GM21423 (cell line): ENCODE measurements around the gene PTPN13.
A peak's percentile ranks its signal among the peaks of the same experiment; 100 is the strongest.
"Not testable (repeated sequence)": the region's sequence is repeated elsewhere in the genome, so short reads cannot be mapped to it uniquely, and the experiment has no call there.

Experiments
- ATAC-seq: cut with Tn5 transposase; IDR thresholded peaks from one replicate; pipeline ENCODE4 v1.9.1; 2021; ENCODE audit warnings: mild to moderate bottlenecking, moderate library complexity; ENCODE audit not compliant: unreplicated experiment

Gene PTPN13

GRCh38 chr4:86706923-86707597 is 112.9 kb downstream of the PTPN13 start:
- ATAC-seq = no peak

GRCh38 chr4:86717651-86718050 is 123.5 kb downstream of the PTPN13 start:
- ATAC-seq = peak; percentile 60

GRCh38 chr4:86718152-86718551 is 124.0 kb downstream of the PTPN13 start:
- ATAC-seq = no peak

GRCh38 chr4:86719149-86719548 is 125.0 kb downstream of the PTPN13 start:
- not testable (repeated sequence) for ATAC-seq

- ATAC-seq = no peak
These were observed 126.5 kb downstream of the PTPN13 start for GRCh38 chr4:86720508-86721068.

- ATAC-seq = no peak
These were observed 127.3 kb downstream of the PTPN13 start for GRCh38 chr4:86721412-86721811.

- no peak for ATAC-seq
These were observed 136.2 kb downstream of the PTPN13 start for GRCh38 chr4:86730310-86730709.

GRCh38 chr4:86737244-86737643 is 143.1 kb downstream of the PTPN13 start:
- ATAC-seq = no peak

- no peak for ATAC-seq
These were observed 147.7 kb downstream of the PTPN13 start for GRCh38 chr4:86741846-86742245.

GRCh38 chr4:86744570-86744969 is 150.5 kb downstream of the PTPN13 start:
- ATAC-seq = no peak

- ATAC-seq = no peak
These were observed 155.0 kb downstream of the PTPN13 start for GRCh38 chr4:86749121-86749520.

GRCh38 chr4:86755388-86755787 is 161.3 kb downstream of the PTPN13 start:
- ATAC-seq = no peak

- ATAC-seq = no peak
These were observed 163.4 kb downstream of the PTPN13 start for GRCh38 chr4:86757468-86757867.

- ATAC-seq = no peak
These were observed 165.2 kb downstream of the PTPN13 start for GRCh38 chr4:86759298-86759697.

GRCh38 chr4:86762649-86763048 is 168.5 kb downstream of the PTPN13 start:
- ATAC-seq = no peak

- no peak for ATAC-seq
These were observed 175.7 kb downstream of the PTPN13 start for GRCh38 chr4:86769794-86770193.

GRCh38 chr4:86771141-86771540 is 177.0 kb downstream of the PTPN13 start:
- no peak for ATAC-seq

GRCh38 chr4:86775061-86775460 is 180.9 kb downstream of the PTPN13 start:
- no peak for ATAC-seq

- ATAC-seq = no peak
These were observed 184.1 kb downstream of the PTPN13 start for GRCh38 chr4:86778175-86778574.

GRCh38 chr4:86788826-86789225 is 194.7 kb downstream of the PTPN13 start:
- ATAC-seq = no peak

- ATAC-seq = no peak
These were observed 197.0 kb downstream of the PTPN13 start for GRCh38 chr4:86791126-86791525.

- ATAC-seq = no peak
These were observed 215.7 kb downstream of the PTPN13 start for GRCh38 chr4:86809809-86810208.

GRCh38 chr4:86810847-86811246 is 216.7 kb downstream of the PTPN13 start:
- no peak for ATAC-seq
